IMR-90 (cell line): ENCODE results near the gene PHACTR3.

Source experiments
- BHLHE40 ChIP-seq: fragments of 150-350 bp; IDR thresholded peaks from 2 replicates; pipeline ENCODE4 v1.6.1; 2016; ENCODE audit warnings: mild to moderate bottlenecking, low read depth, low read length
- FOS ChIP-seq: fragments of 150-350 bp; IDR thresholded peaks from 2 replicates; pipeline ENCODE4 v1.6.1; 2016; ENCODE audit warnings: low read depth, low read length
- TF ChIP-seq, protein P1 (sequence below): fragments of 150-350 bp; IDR thresholded peaks from 2 replicates; pipeline ENCODE4 v1.6.1; 2017; ENCODE audit warnings: mild to moderate bottlenecking, antibody characterized with exemption, low read length, low read depth
- TF ChIP-seq, protein P2 (sequence below): conservative IDR thresholded peaks from 2 replicates; pipeline ENCODE4 v1.5.1; 2012; ENCODE audit warnings: mild to moderate bottlenecking, low read depth, low read length, improper control_type of control experiment

- TF ChIP-seq BHLHE40: no peak
- TF ChIP-seq, protein P1, sequence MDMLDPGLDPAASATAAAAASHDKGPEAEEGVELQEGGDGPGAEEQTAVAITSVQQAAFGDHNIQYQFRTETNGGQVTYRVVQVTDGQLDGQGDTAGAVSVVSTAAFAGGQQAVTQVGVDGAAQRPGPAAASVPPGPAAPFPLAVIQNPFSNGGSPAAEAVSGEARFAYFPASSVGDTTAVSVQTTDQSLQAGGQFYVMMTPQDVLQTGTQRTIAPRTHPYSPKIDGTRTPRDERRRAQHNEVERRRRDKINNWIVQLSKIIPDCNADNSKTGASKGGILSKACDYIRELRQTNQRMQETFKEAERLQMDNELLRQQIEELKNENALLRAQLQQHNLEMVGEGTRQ: no peak
- TF ChIP-seq, protein P2, sequence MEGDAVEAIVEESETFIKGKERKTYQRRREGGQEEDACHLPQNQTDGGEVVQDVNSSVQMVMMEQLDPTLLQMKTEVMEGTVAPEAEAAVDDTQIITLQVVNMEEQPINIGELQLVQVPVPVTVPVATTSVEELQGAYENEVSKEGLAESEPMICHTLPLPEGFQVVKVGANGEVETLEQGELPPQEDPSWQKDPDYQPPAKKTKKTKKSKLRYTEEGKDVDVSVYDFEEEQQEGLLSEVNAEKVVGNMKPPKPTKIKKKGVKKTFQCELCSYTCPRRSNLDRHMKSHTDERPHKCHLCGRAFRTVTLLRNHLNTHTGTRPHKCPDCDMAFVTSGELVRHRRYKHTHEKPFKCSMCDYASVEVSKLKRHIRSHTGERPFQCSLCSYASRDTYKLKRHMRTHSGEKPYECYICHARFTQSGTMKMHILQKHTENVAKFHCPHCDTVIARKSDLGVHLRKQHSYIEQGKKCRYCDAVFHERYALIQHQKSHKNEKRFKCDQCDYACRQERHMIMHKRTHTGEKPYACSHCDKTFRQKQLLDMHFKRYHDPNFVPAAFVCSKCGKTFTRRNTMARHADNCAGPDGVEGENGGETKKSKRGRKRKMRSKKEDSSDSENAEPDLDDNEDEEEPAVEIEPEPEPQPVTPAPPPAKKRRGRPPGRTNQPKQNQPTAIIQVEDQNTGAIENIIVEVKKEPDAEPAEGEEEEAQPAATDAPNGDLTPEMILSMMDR: no peak
- TF ChIP-seq FOS: no peak
These were observed 206.3 kb downstream of the PHACTR3 start for GRCh38 chr20:59810449-59811187.
